ENCODE data around the gene PROZ. TPM values are rescaled to one million over a fixed set of nuclear protein-coding genes. Genes with fewer than 3 reads are reported as not detected.

The PROZ gene
- total and polyA plus RNA-seq, 2 of the 13 experiments (the other 11 are each of a cell fraction or from before 2014, with no cell fraction given), result 5.6 to 22.5 TPM

DNA sequence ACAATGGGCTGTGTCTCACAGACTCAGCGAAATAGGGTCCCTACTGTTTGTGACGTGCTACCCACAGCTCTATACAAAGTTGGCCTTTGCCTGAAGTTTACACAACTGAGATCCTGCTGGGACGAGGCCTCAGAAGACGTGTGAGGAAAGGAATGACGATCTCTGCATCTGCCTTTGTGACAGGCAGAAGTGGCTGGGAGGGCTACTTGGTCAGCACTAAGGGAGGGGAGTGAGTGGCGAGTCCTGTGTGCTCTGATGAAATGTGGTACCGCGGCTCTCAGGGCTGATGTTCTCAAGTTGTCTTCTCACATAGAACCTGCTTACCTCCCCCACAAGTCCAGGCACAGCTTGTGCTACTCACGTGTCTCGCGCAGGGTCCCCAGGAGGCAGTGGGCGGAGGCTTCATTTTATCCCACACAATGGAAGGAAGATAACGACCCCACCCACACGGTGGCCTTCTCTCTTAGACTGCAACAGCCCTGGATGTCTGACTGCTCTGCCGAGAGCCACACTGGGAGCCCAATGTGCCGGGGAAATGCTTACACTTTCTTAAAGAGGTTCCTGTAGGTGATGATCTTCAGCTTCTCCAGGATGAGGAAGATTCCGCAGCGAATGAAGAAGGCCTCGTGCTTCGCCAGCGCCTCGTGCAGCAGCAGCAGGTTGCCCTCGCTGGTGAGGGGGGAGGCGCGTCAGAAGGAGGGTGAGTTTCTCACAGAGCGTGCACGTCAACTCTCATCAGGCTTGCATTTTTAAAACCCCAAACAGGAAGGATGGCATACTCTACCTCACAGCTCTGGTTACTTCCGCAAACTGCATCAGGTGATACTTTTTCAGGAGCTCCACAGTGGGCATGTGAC lies 21.2 kb downstream of the PROZ start (continued):
- TF ChIP-seq ZNF407 (CRISPR knock-in tag; IDR thresholded peaks at IDR 0.05; ENCODE audit: not compliant biosample characterization), result no peak
- TF ChIP-seq PAF1 (CRISPR knock-in tag; IDR thresholded peaks at IDR 0.05), result no peak
- TF ChIP-seq ARID5B (CRISPR knock-in tag; IDR thresholded peaks at IDR 0.05), result no peak
- TF ChIP-seq POLR2AphosphoS5 (IDR thresholded peaks at IDR 0.05; ENCODE audit: low read depth, low read length), result no peak

Measured in HepG2 (cell line).